22Rv1 (cell line): ENCODE measurements around the gene B3GLCT.
"Not testable (repeated sequence)": the region's sequence is repeated elsewhere in the genome, so short reads cannot be mapped to it uniquely, and the experiment has no call there.

Experiments used
- H3K27ac ChIP-seq: fragments of 450-650 bp; 2 replicates; pipeline ENCODE4 v1.5.1; 2017
- ZFX ChIP-seq: fragments of 450-650 bp; IDR thresholded peaks from 2 replicates; pipeline ENCODE4 v1.6.1; 2017; ENCODE audit warnings: antibody characterized with exemption, borderline replicate concordance
- TF ChIP-seq, protein P1 (sequence below): fragments of 450-650 bp; IDR thresholded peaks from 2 replicates; pipeline ENCODE4 v1.5.1; 2017; ENCODE audit warnings: mild to moderate bottlenecking

B3GLCT gene

DNA sequence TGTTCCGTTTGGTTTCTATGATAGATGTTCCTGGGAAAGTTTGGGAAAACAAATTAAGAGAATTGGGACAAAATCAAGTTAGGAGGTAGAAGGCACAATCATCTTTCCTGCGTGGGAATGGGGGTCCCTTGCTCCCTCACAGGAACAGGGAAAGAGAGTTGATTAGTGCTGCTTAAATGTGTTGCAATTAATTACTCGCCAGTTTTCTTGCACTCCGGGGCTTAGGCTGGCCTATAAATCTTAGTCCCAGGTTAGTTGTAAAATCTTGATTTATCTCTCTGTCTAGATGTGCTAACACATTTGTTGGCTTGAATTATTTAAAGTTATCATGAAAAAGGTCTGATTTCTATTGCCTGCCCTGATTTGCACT is 10.1 kb downstream of the B3GLCT start:
- H3K27ac ChIP-seq = peak overlapping the region; percentile 69
- TF ChIP-seq, protein P1, sequence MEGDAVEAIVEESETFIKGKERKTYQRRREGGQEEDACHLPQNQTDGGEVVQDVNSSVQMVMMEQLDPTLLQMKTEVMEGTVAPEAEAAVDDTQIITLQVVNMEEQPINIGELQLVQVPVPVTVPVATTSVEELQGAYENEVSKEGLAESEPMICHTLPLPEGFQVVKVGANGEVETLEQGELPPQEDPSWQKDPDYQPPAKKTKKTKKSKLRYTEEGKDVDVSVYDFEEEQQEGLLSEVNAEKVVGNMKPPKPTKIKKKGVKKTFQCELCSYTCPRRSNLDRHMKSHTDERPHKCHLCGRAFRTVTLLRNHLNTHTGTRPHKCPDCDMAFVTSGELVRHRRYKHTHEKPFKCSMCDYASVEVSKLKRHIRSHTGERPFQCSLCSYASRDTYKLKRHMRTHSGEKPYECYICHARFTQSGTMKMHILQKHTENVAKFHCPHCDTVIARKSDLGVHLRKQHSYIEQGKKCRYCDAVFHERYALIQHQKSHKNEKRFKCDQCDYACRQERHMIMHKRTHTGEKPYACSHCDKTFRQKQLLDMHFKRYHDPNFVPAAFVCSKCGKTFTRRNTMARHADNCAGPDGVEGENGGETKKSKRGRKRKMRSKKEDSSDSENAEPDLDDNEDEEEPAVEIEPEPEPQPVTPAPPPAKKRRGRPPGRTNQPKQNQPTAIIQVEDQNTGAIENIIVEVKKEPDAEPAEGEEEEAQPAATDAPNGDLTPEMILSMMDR = no peak
- TF ChIP-seq ZFX = no peak

DNA sequence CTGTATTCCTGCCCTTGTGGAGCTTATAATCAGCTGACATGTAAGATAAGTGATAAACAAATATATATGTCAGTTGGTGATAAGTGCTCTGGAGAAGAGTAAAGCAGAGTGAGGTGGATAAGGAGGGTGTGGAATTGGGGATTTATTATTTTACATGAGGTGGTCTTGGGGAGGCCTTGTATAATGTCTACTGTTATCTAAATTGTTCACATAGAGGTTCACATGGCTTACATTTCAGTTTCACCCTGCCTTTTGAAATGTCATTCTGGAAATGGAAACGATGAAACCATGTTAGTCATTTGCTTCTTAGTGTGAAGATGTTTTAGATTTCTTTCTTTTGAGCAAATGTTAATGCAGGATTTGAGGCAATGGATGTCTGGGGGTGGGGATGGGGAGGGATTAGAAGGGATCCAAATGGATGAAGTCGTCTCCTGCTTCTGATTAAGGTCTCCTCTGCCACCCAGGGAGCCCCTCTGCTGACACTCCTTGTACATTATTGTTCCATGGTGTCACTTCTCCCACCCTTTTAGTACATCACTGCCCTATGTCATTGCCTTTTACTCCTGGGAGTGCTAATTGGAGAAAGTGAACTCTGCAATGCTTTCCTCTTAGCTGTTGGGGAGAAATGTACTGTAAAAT is 14.0 kb downstream of the B3GLCT start:
- no peak overlapping the region for H3K27ac ChIP-seq
- TF ChIP-seq ZFX = no peak
- TF ChIP-seq, protein P1 = no peak

DNA sequence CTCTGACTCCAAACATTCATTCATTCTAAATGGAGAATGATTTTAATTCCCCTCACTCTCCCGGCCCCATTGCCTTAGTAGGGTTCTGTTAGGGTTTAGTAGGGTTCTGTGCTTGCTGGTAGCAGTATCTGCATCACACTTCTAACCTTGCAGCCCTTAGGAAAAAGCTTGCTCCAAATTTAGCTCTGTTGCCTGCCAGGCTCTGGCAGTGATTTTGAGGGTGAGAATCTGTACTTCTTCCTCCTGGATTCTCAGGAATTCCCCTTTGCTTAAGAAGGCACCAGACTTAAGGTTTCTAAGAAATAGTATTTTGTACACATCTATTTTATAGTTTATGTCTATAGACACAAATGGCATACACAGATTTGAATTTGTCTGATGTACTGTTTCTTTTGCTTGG is 14.7 kb downstream of the B3GLCT start:
- no peak for TF ChIP-seq ZFX
- TF ChIP-seq, protein P1 = no peak
- no peak overlapping the region for H3K27ac ChIP-seq

DNA sequence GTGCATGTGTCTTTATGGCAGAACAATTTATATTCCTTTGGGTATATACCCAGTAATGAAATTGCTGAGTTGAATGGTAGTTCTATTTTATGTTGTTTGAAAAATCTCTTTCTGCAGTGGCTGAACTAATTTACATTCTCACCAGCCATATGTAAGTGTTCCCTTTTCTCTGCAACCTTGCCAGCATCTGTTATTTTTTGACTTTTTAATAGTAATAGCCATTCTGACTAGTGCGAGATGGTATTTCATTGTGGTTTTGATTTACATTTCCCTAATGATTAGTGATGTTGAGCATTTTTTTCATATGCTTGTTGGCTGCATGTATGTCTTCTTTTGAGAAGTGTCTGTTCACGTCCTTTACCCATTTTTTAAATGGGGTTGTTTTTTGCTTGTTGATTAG is 17.1 kb downstream of the B3GLCT start:
- not testable (repeated sequence) for H3K27ac ChIP-seq

DNA sequence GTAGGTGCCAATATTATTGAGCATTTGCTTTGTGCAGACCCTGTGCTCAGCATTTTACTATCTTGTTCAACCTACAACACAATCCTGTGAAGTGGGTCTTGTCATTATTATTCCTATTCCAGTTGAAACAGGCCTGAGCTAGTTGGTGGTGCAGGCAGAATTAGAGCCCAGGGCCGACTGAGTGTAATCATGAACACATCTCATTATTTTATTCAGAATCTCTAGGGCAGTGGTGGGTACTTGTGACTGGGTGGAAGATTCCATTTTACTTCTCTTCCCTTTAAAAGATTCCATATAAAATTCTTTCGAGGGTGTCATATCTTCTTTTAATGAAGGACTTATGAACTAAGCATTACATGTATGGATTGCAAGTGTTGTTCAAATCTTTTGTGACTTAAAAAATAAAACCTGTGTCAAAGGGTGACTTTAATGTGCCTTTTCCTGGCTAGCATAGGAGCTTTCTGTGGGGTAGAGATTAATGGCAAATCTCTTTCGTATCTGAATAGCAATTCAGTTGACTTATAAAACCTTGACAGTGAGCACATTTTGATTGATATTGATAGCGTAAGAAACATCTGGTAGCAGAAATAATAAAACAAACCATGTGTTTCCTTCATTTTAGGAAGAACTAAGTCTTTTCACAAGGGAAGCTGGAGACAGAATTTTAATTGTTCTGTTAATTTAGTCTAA is 20.3 kb downstream of the B3GLCT start:
- TF ChIP-seq ZFX = no peak
- TF ChIP-seq, protein P1 = no peak
- no peak overlapping the region for H3K27ac ChIP-seq

DNA sequence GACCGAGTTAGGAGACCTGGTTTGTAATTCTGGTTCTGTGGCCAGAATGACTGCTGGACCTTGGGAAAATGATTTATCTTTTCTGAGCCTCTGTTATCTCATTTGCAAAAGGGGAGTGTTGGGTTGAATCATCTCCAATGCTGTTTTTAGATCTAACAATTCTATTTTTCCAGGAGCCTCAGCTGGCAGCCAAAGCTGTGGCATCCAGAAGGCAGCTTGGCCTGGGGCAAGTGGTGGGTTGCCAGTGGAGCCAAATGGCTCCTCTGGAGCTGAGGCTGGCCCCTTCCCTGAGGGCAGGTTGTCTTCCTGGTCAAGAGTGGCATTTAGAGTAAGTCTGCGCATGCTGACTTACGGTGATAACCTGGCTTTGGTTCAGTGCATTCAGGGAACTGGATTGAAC is 21.3 kb downstream of the B3GLCT start:
- H3K27ac ChIP-seq = no peak overlapping the region

DNA sequence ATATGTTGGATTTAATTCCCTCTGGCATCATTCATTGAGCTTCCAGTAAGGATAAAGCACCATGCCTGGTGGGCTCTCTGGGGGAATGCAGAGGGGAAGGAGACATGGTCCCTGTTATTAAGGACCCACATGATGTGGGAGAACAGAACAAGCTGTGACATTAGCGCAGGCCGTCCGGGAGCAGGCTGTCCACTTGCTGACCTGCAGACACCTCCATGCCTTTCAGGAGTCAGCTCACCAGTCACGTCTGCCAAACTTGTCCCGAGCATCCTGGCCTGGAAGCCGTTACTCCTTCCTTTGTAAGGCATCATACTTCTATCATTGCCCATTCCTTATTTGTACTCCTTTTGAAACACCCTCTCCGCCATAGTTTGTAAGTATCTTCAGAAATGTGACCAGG is 23.4 kb downstream of the B3GLCT start:
- H3K27ac ChIP-seq = no peak overlapping the region
- TF ChIP-seq, protein P1 = no peak
- no peak for TF ChIP-seq ZFX

More for the DNA sequence above, 21.3 kb downstream of the B3GLCT start:
- TF ChIP-seq, protein P1 = no peak
- no peak for TF ChIP-seq ZFX

DNA sequence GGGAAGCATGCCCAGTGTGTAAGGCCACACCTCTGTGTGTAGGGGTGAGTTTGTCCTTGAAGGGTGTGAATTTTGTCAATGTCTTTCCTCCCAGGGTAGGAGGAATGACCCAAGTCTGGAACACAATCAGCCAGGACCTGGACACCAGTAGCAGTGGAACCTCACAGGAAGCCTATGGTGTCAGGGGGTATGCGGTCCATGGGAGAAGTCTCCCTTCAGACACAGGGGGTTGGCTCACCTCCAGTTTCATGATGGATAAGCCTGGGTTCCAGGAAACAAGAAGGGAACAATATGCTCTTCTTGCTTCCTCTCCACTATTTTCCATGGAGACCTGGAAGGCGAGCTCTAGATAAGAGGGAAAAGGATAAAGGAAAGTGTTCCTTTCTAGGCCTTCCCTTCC is 23.9 kb downstream of the B3GLCT start:
- TF ChIP-seq ZFX = no peak
- TF ChIP-seq, protein P1 = no peak
- no peak overlapping the region for H3K27ac ChIP-seq
